Measurements from ENCODE around the gene FIS1.

GRCh38 chr7:101220295-101220694, 24.6 kb downstream of the FIS1 start:
- TF ChIP-seq, protein P1, sequence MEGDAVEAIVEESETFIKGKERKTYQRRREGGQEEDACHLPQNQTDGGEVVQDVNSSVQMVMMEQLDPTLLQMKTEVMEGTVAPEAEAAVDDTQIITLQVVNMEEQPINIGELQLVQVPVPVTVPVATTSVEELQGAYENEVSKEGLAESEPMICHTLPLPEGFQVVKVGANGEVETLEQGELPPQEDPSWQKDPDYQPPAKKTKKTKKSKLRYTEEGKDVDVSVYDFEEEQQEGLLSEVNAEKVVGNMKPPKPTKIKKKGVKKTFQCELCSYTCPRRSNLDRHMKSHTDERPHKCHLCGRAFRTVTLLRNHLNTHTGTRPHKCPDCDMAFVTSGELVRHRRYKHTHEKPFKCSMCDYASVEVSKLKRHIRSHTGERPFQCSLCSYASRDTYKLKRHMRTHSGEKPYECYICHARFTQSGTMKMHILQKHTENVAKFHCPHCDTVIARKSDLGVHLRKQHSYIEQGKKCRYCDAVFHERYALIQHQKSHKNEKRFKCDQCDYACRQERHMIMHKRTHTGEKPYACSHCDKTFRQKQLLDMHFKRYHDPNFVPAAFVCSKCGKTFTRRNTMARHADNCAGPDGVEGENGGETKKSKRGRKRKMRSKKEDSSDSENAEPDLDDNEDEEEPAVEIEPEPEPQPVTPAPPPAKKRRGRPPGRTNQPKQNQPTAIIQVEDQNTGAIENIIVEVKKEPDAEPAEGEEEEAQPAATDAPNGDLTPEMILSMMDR (IDR thresholded peaks at IDR 0.05; ENCODE audit: borderline replicate concordance, extremely low read depth, low read length, poor library complexity, severe bottlenecking), result no peak
- TF ChIP-seq EZH2 (IDR thresholded peaks at IDR 0.05; ENCODE audit: borderline replicate concordance, low read depth, low read length, severe bottlenecking), result no peak

Measured in DND-41 (cell line).